Endodermal cell (in vitro differentiated cells): ENCODE data around the gene KDSR. TPM values are rescaled to one million over a fixed set of nuclear protein-coding genes. Genes with fewer than 3 reads are reported as not detected.
A peak's percentile ranks its signal among the peaks of the same experiment; 100 is the strongest.

Source experiments
- DNase-seq: peaks from one replicate; pipeline ENCODE4 v3.0.0-alpha.2; 2017
- H3K27ac ChIP-seq: 2 replicates; pipeline ENCODE4 v1.5.1; 2013; ENCODE audit warnings: mild to moderate bottlenecking, low read depth, low read length, moderate library complexity
- H3K27me3 ChIP-seq: 2 replicates; pipeline ENCODE4 v1.6.1; 2013; ENCODE audit warnings: mild to moderate bottlenecking, low read length, moderate library complexity; ENCODE audit not compliant: insufficient read depth, control insufficient read depth, poor library complexity, severe bottlenecking
- H3K36me3 ChIP-seq: 2 replicates; pipeline ENCODE4 v1.7.0; 2013; ENCODE audit warnings: mild to moderate bottlenecking, low read length, moderate library complexity; ENCODE audit not compliant: control insufficient read depth, insufficient read depth
- H3K4me1 ChIP-seq: one replicate; pipeline ENCODE4 v1.7.0; 2013; ENCODE audit warnings: low read length; ENCODE audit not compliant: control insufficient read depth, insufficient read depth
- H3K4me3 ChIP-seq: 2 replicates; pipeline ENCODE4 v1.5.1; 2013; ENCODE audit warnings: mild to moderate bottlenecking, low read length, moderate library complexity
- H3K9ac ChIP-seq: 2 replicates; pipeline ENCODE4 v1.6.1; 2013; ENCODE audit warnings: mild to moderate bottlenecking, low read length, moderate library complexity; ENCODE audit not compliant: poor library complexity, severe bottlenecking; ENCODE audit errors: extremely low read depth
- H3K9me3 ChIP-seq: 2 replicates; pipeline ENCODE4 v1.6.1; 2013; ENCODE audit warnings: mild to moderate bottlenecking, low read length, moderate library complexity; ENCODE audit not compliant: control insufficient read depth
- H3K27ac Mint-ChIP-seq: 2 replicates; pipeline ENCODE4 v1.8.0; 2020; ENCODE audit warnings: mixed read lengths
- H3K27me3 Mint-ChIP-seq: 2 replicates; pipeline ENCODE4 v1.8.0; 2021; ENCODE audit warnings: mild to moderate bottlenecking, mixed read lengths; ENCODE audit not compliant: insufficient read depth
- H3K36me3 Mint-ChIP-seq: 2 replicates; pipeline ENCODE4 v1.8.0; 2020; ENCODE audit warnings: low read depth, mixed read lengths
- H3K4me1 Mint-ChIP-seq: 2 replicates; pipeline ENCODE4 v1.8.0; 2020; ENCODE audit warnings: mixed read lengths
- H3K4me3 Mint-ChIP-seq: 2 replicates; pipeline ENCODE4 v1.8.0; 2020; ENCODE audit warnings: mild to moderate bottlenecking, moderate library complexity, mixed read lengths
- H3K9me3 Mint-ChIP-seq: 2 replicates; pipeline ENCODE4 v1.8.0; 2020; ENCODE audit warnings: mild to moderate bottlenecking, mixed read lengths
- CTCF ChIP-seq: fragments of 200-600 bp; sonication (generic); conservative IDR thresholded peaks from 2 replicates; pipeline ENCODE4 v1.5.0; 2021; ENCODE audit warnings: antibody characterized with exemption, mild to moderate bottlenecking
- WGBS, 2 experiments: methylation state at CpG; one replicate each; pipeline versions ENCODE4 v1.1.5 to v1.1.7; 2013; ENCODE audit warnings: missing lambda C conversion rate in 2 of 2, mixed read lengths in 1 of 2; ENCODE audit not compliant: insufficient coverage in 1 of 2, insufficient read length in 1 of 2; 5-methylcytosine and 5-hydroxymethylcytosine counted together
- total RNA-seq, 2 donors: library from RNA; stranded (reverse); fragmentation: NEBNext Ultra II Directional in 1 of 2; extraction: Animal tissue kit (Norgen Biotek cat#: 25700) in 1 of 2; gene quantifications; 2 replicates in 1 of 2; 3 replicates in 1 of 2; pipeline ENCODE4 v1.2.1, GENCODE V29; 2021

KDSR gene
- total RNA-seq, 2 donors from 2014 or later: 39.3 to 51.0 TPM

- H3K9ac ChIP-seq: no peak overlapping the region
- H3K9me3 ChIP-seq: no peaks in the 10 kb centered on the region
- Mint-ChIP-seq H3K36me3 (no peaks in the 10 kb centered on the region), H3K27me3 (no peaks in the 10 kb centered on the region), H3K4me1 (no peaks in the 10 kb centered on the region), H3K9me3 (no peaks in the 10 kb centered on the region), H3K4me3 (no peak overlapping the region), H3K27ac (no peak overlapping the region)
- 88 to 100% methylated on average over 2 to 3 of the region's 4 CpGs for WGBS, 2 experiments
- TF ChIP-seq CTCF: no peak
- no peaks in the 10 kb centered on the region for H3K4me1 ChIP-seq
- no peaks in the 10 kb centered on the region for H3K36me3 ChIP-seq
- DNase-seq: no peak
- no peaks in the 10 kb centered on the region for H3K27me3 ChIP-seq
- H3K4me3 ChIP-seq: no peak overlapping the region
- no peak overlapping the region for H3K27ac ChIP-seq
These were observed 64.8 kb downstream of the KDSR start for GRCh38 chr18:63302220-63302619.

GRCh38 chr18:63301434-63301833, 65.6 kb downstream of the KDSR start:
- TF ChIP-seq CTCF: no peak
- Histone ChIP-seq H3K4me3 (no peak overlapping the region), H3K36me3 (no peaks in the 10 kb centered on the region), H3K9me3 (no peaks in the 10 kb centered on the region), H3K27me3 (no peaks in the 10 kb centered on the region), H3K27ac (no peak overlapping the region), H3K4me1 (no peaks in the 10 kb centered on the region), H3K9ac (no peak overlapping the region)
- Mint-ChIP-seq H3K27ac (no peak overlapping the region), H3K4me1 (no peaks in the 10 kb centered on the region), H3K27me3 (no peaks in the 10 kb centered on the region), H3K9me3 (no peaks in the 10 kb centered on the region), H3K4me3 (no peak overlapping the region), H3K36me3 (no peaks in the 10 kb centered on the region)
- WGBS, 2 experiments: 95 to 100% methylated on average over 6 to 9 of the region's 9 CpGs
- DNase-seq: no peak

DNA sequence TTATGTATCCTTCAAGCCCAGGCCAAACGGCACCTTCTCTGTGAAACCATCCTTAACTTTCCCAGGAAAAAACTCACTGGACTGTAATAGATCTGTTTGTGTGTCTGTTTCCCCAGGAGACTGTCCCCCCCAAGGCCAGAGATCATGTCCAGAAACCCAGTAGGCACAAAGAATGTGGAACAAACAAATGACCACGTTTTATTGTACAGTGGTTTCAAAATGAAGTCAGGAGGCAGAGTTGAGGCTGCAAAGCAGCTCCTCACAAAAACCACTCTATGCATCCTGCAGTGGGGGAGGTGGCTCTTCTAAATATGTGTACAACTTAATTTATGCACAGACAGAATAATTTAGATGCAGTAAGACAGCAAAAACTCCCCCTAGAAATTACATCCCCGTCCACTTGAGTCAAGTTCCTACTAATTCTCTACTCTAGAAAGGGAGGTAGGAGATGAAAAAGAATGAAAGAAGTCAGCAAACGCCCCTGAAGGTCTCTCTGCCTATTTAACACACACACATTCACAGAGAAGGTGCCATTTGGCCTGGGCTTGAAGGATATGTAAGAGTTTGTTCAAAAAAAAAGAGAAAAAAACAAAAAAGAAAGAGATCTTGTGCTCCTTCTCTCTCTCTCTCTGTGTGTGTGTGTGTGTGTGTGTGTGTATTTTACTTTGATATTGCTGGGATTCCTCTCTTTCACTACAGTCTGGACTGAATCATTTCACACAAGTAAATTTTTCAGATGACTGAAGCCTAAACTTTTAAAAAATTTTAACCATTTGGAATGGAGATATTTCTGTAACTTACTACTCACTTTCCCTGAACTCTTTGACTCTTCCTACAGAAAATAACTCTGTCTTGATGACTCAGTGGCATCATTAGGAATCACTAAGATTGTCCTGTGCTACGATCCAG, 66.9 kb downstream of the KDSR start:
- no peaks in the 10 kb centered on the region for H3K36me3 Mint-ChIP-seq
- H3K9ac ChIP-seq: no peak overlapping the region
- no peaks in the 10 kb centered on the region for H3K27me3 ChIP-seq
- WGBS, 2 experiments: 80 to 87% methylated on average over 2 to 3 of the region's 5 CpGs
- H3K27ac ChIP-seq: peak overlapping the region; percentile 68
- no peak overlapping the region for H3K4me3 Mint-ChIP-seq
- no peaks in the 10 kb centered on the region for H3K9me3 ChIP-seq
- no peaks in the 10 kb centered on the region for H3K36me3 ChIP-seq
- H3K4me3 ChIP-seq: no peak overlapping the region
- H3K27me3 Mint-ChIP-seq: no peaks in the 10 kb centered on the region
- H3K4me1 ChIP-seq: no peaks in the 10 kb centered on the region
- no peak for TF ChIP-seq CTCF
- H3K27ac Mint-ChIP-seq: no peak overlapping the region
- DNase-seq: no peak
- no peaks in the 10 kb centered on the region for H3K4me1 Mint-ChIP-seq
- H3K9me3 Mint-ChIP-seq: no peaks in the 10 kb centered on the region
